HG03135 (cell line): ENCODE results near the gene SHISA7.
"Not testable (repeated sequence)": the region's sequence is repeated elsewhere in the genome, so short reads cannot be mapped to it uniquely, and the experiment has no call there.

Experiments used
- ATAC-seq: cut with Tn5 transposase; IDR thresholded peaks from one replicate; pipeline ENCODE4 v1.9.1; 2021; ENCODE audit warnings: mild to moderate bottlenecking, moderate library complexity; ENCODE audit not compliant: unreplicated experiment

SHISA7 gene

DNA sequence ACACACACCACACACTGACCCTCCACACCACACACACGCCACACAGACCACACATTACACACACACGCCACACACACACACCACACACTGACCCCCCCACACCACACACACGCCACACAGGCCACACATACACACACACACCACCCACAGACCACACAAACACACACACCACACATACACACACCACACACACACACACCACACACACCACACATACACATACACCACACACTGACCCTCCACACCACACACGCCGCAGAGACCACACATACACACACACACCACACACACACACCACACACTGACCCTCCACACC is 5.0 kb upstream of the SHISA7 start:
- ATAC-seq: not testable (repeated sequence)

- ATAC-seq: no peak
Measured at GRCh38 chr19:55447421-55448174, 4.5 kb upstream of the SHISA7 start.

DNA sequence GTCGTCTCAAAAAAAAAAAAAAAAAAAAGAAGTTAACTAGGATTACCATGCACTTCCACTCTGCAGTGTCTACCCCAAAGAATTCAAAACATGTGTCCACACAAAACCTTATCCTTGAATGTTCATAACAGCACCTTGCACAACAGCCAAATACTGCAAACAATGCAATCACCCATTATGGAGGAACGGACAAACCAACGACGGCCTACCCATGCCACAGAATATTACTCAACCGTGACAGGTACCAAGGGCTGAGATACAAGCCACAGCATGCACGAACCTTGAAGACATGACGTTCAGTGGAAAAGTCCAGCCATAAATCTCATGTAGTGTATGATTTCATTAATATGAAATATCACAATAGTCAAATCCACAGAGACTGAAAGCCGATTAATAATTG is 3.0 kb upstream of the SHISA7 start:
- no peak for ATAC-seq

DNA sequence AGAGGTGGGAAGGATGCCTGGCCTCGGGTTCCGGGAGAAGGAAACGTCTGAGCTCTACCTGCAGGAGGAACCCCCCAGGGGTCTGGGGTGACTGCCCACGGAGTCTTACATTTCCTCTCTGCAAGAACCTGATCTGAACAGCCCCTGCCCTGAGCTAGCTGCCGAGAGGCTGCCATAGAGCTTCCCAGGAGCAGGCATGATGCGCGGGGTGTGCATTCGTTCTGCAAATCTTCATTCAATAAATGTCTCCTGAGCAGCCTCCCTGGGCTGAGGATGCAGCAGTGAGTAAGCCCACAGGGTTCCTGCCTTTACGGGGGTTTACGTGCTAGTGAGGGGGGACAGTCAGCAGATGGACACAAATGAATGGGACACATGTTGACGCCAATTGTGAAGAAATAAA is 1.5 kb upstream of the SHISA7 start:
- ATAC-seq: no peak

DNA sequence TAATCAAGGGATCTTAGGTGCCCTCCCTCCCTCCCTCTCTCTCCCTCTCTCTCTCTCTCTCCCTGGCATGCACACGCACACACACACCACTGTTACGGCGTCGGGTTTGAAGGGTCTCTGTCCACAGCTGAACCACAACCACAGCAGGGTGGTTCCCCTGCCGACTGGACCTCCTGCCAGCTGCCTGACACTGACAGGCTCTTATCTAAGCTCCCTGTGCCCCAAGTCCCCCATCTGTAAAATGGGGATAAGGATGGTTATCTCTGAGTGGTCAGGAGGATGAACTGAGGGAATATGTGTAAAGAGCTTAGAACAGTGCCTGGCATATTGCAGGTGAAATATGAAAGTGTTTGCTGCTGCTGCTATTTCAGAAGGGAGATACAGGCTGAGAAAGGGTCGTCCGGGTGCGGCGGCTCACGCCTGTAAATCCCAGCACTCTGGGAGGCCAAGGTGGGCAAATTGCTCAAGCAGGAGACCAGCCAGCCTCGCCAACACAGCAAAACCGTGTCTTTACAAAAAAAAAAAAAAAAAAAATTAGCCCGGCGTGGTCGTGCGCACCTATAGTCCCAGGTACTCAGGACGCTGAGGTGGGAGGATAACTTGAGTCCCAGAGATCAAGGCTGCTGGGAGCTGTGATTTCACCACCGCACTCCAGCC is 852 bp upstream of the SHISA7 start:
- no peak for ATAC-seq

DNA sequence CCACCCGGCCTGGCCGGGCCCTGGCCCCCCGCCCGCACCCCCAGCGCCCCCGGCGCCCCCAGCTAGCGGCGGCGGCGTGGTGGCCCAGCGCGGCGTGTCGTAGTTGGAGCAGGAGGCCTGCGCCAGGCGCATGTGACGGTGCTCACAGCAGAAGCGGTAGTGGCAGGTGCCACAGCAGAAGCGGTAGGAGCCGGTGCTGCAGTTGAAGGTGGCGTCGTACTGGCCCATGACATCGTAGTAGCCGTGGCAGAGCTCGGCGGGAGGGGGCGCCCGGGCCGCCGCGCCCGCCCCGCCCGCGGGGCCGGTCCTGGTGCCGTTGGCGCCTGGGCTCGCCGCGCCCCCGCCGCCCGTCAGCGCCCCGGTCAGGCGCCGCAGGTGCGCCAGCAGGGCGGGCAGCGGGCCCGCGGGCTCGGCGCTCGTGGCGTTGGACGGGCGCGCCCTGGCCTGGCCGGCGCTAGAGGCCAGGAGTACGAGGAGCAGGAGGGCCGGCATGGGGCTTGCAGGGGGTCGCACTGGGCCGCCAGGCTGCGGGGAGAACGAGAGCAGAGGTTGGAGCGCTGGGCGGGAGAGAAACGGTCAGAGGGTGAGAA is 633 bp downstream of the SHISA7 start:
- ATAC-seq: no peak

- no peak for ATAC-seq
Measured at GRCh38 chr19:55441692-55442321, 1.3 kb downstream of the SHISA7 start.

- no peak for ATAC-seq
Measured at GRCh38 chr19:55441319-55441691, 1.8 kb downstream of the SHISA7 start.

GRCh38 chr19:55440411-55441105 is 2.5 kb downstream of the SHISA7 start:
- ATAC-seq: no peak

- ATAC-seq: no peak
Measured at GRCh38 chr19:55439052-55439451, 4.0 kb downstream of the SHISA7 start.

GRCh38 chr19:55437410-55437809 is 5.7 kb downstream of the SHISA7 start:
- no peak for ATAC-seq

- ATAC-seq: no peak
Measured at GRCh38 chr19:55436847-55437246, 6.3 kb downstream of the SHISA7 start.

- ATAC-seq: no peak
Measured at GRCh38 chr19:55435020-55435419, 8.1 kb downstream of the SHISA7 start.

GRCh38 chr19:55434356-55434919 is 8.7 kb downstream of the SHISA7 start:
- ATAC-seq: no peak

DNA sequence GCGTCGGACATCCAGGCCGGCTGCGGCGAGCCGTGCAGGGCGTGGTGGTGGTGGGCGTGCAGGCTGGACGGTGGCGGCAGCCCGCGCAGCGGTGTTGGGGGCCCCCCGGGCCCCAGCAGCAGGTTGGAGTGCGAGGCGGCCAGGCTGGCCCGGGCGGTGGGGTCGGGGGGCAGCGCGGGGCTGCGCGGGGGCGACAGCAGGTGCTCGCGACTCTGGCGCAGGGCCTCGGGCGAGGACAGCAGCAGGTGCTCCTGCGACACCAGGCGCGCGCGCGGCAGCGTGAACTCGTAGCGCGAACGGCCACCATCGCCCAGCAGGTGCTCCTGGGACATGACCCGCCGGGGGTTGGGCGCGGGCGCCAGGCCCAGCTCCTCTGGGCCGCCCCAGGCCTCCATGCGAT is 9.8 kb downstream of the SHISA7 start:
- ATAC-seq: no peak

GRCh38 chr19:55432241-55432959 is 10.7 kb downstream of the SHISA7 start:
- no peak for ATAC-seq

DNA sequence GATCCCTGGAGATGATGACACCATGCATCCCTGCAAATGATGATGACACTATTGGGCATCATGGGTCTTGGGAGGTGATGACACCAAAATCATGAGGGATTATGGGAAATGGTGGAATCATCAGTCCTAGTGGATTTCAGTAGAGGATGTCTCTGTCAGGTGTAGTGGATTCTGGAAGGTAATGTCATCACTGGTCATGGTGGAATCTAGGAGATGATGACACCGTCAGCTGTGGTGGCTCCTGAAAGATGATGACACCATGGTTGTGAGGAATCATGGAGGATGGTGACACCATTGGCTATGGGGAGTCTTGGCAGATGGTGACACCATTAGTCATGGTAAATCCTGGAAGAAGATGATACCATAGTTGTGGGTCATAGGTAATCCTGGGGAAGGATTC is 11.9 kb downstream of the SHISA7 start:
- ATAC-seq: no peak

DNA sequence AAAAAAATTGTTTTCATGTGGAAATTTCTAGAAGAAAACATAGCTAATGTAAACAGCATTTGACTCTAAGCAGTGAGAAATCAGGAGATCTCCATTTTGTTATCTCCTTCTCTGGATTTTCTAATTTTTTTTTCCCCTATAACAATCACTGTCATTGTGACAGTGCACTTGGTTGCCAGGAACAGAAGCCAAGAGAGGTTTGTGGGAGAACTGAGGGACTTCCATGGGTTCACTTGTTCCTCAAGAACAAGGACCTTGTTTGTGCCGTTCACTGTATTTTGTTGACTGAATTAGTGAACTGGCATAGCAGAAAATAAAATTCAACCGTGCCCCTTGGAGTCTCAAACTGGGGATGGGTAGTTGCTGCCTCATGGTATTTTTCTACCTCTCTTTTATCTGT is 17.1 kb downstream of the SHISA7 start:
- ATAC-seq: no peak

DNA sequence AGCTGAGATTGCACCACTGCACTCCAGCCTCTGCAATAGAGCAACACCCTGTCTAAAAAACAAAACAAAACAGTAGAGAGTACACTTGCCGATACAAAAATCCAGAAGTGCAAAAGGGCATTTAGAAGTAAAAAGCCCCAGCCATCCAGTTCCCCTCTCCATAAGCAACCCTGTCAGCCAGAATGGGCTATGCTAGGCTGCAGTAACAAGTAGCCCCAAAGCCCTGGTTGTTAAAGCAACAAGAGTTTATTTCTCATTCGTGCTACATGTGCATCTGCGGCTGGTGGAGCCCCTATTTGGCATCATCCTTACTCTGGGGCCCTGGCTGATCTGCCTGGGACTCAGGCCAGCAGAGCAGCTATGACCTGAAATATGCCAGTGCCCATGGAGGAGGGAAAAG is 18.6 kb downstream of the SHISA7 start:
- no peak for ATAC-seq

DNA sequence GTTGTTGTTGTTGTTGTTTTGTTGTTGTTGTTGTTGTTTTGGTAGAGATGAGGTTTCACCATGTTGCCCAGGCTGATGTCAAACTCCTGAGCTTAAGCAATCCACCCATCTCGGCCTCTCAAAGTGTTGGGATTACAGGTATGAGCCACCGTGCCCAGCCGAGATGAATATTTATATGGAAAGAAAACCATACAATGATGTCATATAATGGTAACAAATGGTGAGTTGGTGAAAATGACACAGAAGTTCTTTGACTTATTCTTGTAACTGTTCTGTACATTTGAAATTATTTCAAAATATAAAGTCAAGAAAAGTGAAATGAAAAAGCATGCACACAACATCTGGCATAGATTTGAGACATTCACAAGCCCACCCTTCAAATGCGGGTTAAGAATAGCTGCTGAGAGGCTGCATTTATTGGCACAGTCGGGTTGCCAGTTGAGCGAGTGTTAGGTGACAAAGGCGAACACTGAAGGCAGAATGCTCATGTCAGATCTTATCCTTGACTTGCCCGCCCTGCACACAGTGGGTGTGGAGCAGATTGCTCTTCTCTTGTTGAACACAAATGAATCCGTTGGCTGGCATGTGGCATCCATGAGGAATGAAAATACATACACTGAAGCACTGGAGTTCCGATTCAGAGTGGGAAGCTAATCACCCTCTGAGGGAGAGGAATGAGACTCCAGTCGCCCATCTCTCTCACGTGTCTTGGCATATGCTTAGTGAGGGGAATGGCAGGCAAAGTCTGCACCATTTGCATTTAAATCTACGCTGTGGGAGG is 19.7 kb downstream of the SHISA7 start:
- ATAC-seq: no peak
